ENCODE results near the gene CEP152.

Gene CEP152

GRCh38 chr15:48766196-48766595 lies 44.7 kb downstream of the CEP152 start:
- ChIA-PET POLR2A (no interaction called here), CTCF (interaction anchor here (0.6 kb wide), 1 partner anchor 25 kb away, joined by 4 read pairs; no protein-coding TSS in a partner anchor)
- TF ChIP-seq ZNF670 (tag by site-specific recombination; IDR thresholded peaks at IDR 0.05; ENCODE audit: low read depth): no peak
- no peak for TF ChIP-seq ZNF768 (tag by site-specific recombination; IDR thresholded peaks at IDR 0.05)
- no peak for TF ChIP-seq ZNF580 (tag by site-specific recombination; IDR thresholded peaks at IDR 0.05)
- TF ChIP-seq ZNF830 (tag by site-specific recombination; IDR thresholded peaks at IDR 0.05; ENCODE audit: low read depth): no peak
- TF ChIP-seq KLF16 (tag by site-specific recombination; IDR thresholded peaks at IDR 0.05): no peak
- no peaks in the 10 kb centered on the region for H3K9me3 ChIP-seq (ENCODE audit: control insufficient read depth, insufficient read depth, low read depth, low read length)
- peaks cover 15 to 57% of the 10 kb centered on the region in 2 experiments for H3K36me3 ChIP-seq (ENCODE audit: control insufficient read depth in 2 of 2, insufficient read depth in 1 of 2, low read length in 2 of 2)
- no peaks in the 10 kb centered on the region for H3K4me1 ChIP-seq (ENCODE audit: control insufficient read depth, insufficient read depth, low read length)
- no peak overlapping the region for H3K4me3 ChIP-seq (ENCODE audit: low read depth, low read length)
- H3K27ac ChIP-seq (ENCODE audit: extremely low read depth, low read depth, low read length): no peak overlapping the region

GRCh38 chr15:48765022-48765421 lies 45.8 kb downstream of the CEP152 start:
- Histone ChIP-seq H3K36me3 (ENCODE audit: control insufficient read depth in 2 of 2, insufficient read depth in 1 of 2, low read length in 2 of 2) (peaks cover 14 to 57% of the 10 kb centered on the region in 2 experiments), H3K9me3 (ENCODE audit: control insufficient read depth, insufficient read depth, low read depth, low read length) (no peaks in the 10 kb centered on the region), H3K27ac (ENCODE audit: extremely low read depth, low read depth, low read length) (no peak overlapping the region), H3K4me1 (ENCODE audit: control insufficient read depth, insufficient read depth, low read length) (no peaks in the 10 kb centered on the region), H3K4me3 (ENCODE audit: low read depth, low read length) (no peak overlapping the region)
- ChIA-PET CTCF (no interaction called here), POLR2A (no interaction called here)
- TF ChIP-seq ZIC2 (tag by site-specific recombination; IDR thresholded peaks at IDR 0.05): no peak
- no peak for TF ChIP-seq ZNF223 (tag by site-specific recombination; IDR thresholded peaks at IDR 0.05)
- TF ChIP-seq ZNF155 (tag by site-specific recombination; IDR thresholded peaks at IDR 0.05): no peak
- no peak for TF ChIP-seq ZNF530 (tag by site-specific recombination; IDR thresholded peaks at IDR 0.05; ENCODE audit: low read depth)
- no peak for TF ChIP-seq SALL2 (tag by site-specific recombination; IDR thresholded peaks at IDR 0.05; ENCODE audit: borderline replicate concordance)
- TF ChIP-seq YY2 (tag by site-specific recombination; IDR thresholded peaks at IDR 0.05): no peak
- no peak for TF ChIP-seq ZNF146 (tag by site-specific recombination; IDR thresholded peaks at IDR 0.05)
- TF ChIP-seq ZNF23 (tag by site-specific recombination; IDR thresholded peaks at IDR 0.05; ENCODE audit: borderline replicate concordance): no peak
- no peak for TF ChIP-seq ZXDB (tag by site-specific recombination; IDR thresholded peaks at IDR 0.05)
- no peak for TF ChIP-seq BCL11B (tag by site-specific recombination; IDR thresholded peaks at IDR 0.05; ENCODE audit: low read depth)
- no peak for TF ChIP-seq GLI2 (tag by site-specific recombination; IDR thresholded peaks at IDR 0.05; ENCODE audit: borderline replicate concordance, low read depth)
- no peak for TF ChIP-seq OSR2 (tag by site-specific recombination; IDR thresholded peaks at IDR 0.05)
- no peak for TF ChIP-seq ZNF416 (tag by site-specific recombination; IDR thresholded peaks at IDR 0.05)
- no peak for TF ChIP-seq ZNF19 (tag by site-specific recombination; IDR thresholded peaks at IDR 0.05; ENCODE audit: low read depth)
- TF ChIP-seq ZNF501 (tag by site-specific recombination; IDR thresholded peaks at IDR 0.05): no peak
- no peak for TF ChIP-seq ZBTB17 (tag by site-specific recombination; IDR thresholded peaks at IDR 0.05)
- TF ChIP-seq KLF9 (tag by site-specific recombination; IDR thresholded peaks at IDR 0.05; ENCODE audit: low read depth): no peak

- H3K27ac ChIP-seq (ENCODE audit: extremely low read depth, low read depth, low read length): no peak overlapping the region
- no peaks in the 10 kb centered on the region for H3K9me3 ChIP-seq (ENCODE audit: control insufficient read depth, insufficient read depth, low read depth, low read length)
- POLR2A ChIA-PET: no interaction called here
- CTCF ChIA-PET: no interaction called here
- no peaks in the 10 kb centered on the region for H3K4me1 ChIP-seq (ENCODE audit: control insufficient read depth, insufficient read depth, low read length)
- TF ChIP-seq ZNF548 (tag by site-specific recombination; IDR thresholded peaks at IDR 0.05) (no peak), KLF8 (tag by site-specific recombination; IDR thresholded peaks at IDR 0.05) (no peak), ZNF266 (tag by site-specific recombination; IDR thresholded peaks at IDR 0.05; ENCODE audit: low read depth) (no peak), ZBTB48 (tag by site-specific recombination; IDR thresholded peaks at IDR 0.05) (no peak), ZNF571 (tag by site-specific recombination; IDR thresholded peaks at IDR 0.05) (no peak), INSM2 (tag by site-specific recombination; IDR thresholded peaks at IDR 0.05) (no peak), ZNF335 (tag by site-specific recombination; conservative IDR thresholded peaks at IDR 0.05) (no peak), ZNF596 (tag by site-specific recombination; IDR thresholded peaks at IDR 0.05) (no peak), ZNF423 (tag by site-specific recombination; IDR thresholded peaks at IDR 0.05) (no peak)
- no peak overlapping the region for H3K4me3 ChIP-seq (ENCODE audit: low read depth, low read length)
- peaks cover 11 to 44% of the 10 kb centered on the region in 2 experiments for H3K36me3 ChIP-seq (ENCODE audit: control insufficient read depth in 2 of 2, insufficient read depth in 1 of 2, low read length in 2 of 2)
These were observed 49.3 kb downstream of the CEP152 start for GRCh38 chr15:48761393-48762158.

All from HEK293 (cell line).